Esophagus squamous epithelium (tissue), 4 donors: ENCODE results near the gene SPDYC.

Source experiments
- POLR2A ChIP-seq, 4 donors: fragments of 450-650 bp; IDR thresholded peaks; one replicate each; pipeline ENCODE4 v1.6.1; 2017; ENCODE audit warnings: antibody characterized with exemption in 4 of 4, mild to moderate bottlenecking in 4 of 4, moderate library complexity in 3 of 4
- TF ChIP-seq, protein P1 (sequence below), 6 experiments: fragments of 450-650 bp in 4 of 6; fragments of 200-600 bp in 2 of 6; sonication (generic) in 2 of 6; IDR thresholded peaks; one replicate each; pipeline ENCODE4 v1.5.1; 2016 to 2019; ENCODE audit warnings: antibody characterized with exemption in 6 of 6, mild to moderate bottlenecking in 4 of 6, moderate library complexity in 4 of 6

GRCh38 chr11:65209711-65210360 lies 39.8 kb downstream of the SPDYC start:
- no peak for TF ChIP-seq POLR2A (IDR thresholded peaks at IDR 0.05)
- TF ChIP-seq, protein P1, sequence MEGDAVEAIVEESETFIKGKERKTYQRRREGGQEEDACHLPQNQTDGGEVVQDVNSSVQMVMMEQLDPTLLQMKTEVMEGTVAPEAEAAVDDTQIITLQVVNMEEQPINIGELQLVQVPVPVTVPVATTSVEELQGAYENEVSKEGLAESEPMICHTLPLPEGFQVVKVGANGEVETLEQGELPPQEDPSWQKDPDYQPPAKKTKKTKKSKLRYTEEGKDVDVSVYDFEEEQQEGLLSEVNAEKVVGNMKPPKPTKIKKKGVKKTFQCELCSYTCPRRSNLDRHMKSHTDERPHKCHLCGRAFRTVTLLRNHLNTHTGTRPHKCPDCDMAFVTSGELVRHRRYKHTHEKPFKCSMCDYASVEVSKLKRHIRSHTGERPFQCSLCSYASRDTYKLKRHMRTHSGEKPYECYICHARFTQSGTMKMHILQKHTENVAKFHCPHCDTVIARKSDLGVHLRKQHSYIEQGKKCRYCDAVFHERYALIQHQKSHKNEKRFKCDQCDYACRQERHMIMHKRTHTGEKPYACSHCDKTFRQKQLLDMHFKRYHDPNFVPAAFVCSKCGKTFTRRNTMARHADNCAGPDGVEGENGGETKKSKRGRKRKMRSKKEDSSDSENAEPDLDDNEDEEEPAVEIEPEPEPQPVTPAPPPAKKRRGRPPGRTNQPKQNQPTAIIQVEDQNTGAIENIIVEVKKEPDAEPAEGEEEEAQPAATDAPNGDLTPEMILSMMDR (IDR thresholded peaks at IDR 0.05): no peak
